GM18868 (cell line): ENCODE measurements around the gene SERGEF.

ENCODE experiments used
- ATAC-seq: cut with Tn5 transposase; IDR thresholded peaks from one replicate; pipeline ENCODE4 v1.9.1; 2021; ENCODE audit warnings: mild to moderate bottlenecking, moderate library complexity; ENCODE audit not compliant: unreplicated experiment

Gene SERGEF

DNA sequence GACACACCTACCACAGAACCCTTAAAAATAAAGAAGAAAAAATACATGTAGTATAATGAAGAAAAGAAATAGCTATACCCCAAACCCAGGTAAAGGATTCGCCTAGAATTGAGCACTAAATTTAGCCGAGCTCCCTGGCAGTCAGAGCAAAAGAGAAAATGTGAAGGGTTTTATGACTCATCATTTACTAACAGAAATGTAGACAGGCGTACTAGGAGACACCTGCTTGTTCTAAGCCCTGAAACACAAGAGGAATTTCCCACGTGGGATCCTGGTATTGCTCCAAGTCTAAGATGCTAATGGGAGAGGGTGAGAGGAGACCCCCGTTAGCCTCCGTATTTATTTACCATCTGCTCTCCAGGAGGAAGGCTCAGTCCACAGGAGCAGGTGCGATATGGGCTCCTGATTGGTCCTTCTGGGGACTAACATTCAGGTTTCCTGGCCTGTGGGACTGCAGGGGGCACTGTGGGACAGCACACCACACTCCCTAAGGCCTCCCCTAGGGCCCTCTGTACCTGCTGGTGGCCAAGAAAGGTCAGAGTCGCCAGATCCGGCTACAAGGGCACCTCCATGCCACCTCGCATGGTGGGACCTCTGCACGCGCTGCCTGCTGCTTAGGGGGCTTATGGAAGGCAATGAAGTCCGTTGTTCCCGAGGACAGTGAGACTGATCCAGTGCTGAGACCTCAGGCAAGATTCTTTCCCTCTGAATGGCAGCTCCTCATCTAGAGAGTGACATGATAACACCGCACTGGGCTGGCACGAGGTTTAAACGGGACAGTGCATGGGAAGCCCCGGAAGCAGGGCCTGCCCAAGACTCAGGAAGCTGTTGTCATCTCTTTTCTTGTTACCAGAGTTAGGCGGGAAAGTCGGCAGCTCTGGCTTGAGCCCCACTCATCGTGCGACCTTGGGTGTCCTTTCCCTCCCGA lies 252.5 kb downstream of the SERGEF start:
- peak; percentile 78 for ATAC-seq

DNA sequence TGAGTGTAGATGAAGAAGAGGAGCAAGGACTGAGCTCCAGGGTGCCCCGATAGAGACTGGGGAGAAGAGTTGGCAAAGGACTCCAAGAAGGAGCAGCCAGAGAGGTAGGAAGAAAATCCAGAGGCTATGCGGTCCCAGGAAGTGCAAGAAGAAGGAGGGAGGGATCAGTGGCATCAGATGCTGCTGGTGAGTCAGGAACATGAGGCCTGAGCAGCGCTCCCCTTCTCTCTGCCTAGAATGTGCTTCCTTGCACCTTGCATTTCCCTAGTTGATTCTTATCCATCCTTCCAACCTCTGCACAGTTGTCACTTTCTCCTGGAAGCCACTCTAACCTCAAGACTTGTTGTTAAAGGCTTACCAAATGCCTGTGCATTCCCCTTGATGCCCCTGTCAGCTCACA lies 257.0 kb downstream of the SERGEF start:
- no peak for ATAC-seq

DNA sequence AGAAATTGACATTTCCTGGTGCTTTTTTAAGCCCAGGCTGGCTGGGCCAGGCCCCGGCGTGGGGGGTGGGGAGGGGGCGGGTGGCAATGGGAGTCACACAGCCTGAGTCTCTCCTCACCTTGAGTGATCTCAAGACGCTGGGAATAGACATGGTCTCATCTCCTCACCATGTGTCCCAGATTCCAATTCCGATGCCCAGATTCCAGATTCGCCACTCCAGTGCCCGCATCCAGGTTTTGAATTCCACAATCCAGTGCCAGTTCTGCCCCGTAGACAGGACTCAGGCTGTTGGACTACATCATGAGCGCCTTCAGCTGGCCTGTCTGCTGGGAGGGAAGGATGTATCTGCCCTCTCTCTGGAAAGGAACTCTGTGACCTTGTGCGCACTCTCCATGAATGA lies 259.2 kb downstream of the SERGEF start:
- ATAC-seq = no peak

DNA sequence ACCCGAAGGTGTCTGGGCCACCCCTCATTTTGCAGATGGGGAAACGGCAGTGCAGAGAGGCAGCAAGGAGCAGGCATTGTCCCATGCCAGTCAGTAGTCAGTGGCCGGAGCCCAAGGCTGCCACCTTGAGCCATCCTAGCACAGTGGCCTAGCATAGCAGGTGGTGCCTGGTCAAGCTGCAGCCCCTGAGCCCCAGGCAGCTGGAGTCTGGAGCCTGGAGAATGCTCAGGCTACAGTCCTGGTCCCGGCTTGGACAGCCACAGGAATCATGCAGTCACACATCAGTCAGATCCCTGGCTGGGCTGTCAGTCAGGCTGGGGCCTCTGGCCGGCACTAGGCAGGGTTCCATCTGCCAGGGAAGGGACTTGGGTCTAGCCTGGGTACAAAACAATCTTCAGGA lies 259.7 kb downstream of the SERGEF start:
- ATAC-seq = no peak

DNA sequence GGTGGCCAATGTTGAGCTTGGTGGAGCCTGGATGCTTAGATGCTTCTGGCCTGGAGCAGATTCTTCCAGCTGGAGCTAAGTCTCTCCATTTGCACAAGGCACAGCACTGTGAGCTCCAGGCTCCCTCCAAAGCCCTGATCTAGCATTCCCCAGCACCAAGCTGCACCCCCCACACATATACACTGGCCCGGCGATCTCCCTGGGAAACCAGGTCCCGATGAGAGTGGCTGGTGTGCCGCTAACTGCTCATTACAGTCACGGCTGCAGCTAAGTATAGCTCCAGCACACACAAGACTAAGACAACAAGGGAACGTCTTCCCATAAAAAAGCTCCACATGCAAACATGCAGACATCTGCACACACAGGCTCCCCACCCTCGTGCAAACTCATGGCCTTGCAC lies 260.7 kb downstream of the SERGEF start:
- no peak for ATAC-seq

DNA sequence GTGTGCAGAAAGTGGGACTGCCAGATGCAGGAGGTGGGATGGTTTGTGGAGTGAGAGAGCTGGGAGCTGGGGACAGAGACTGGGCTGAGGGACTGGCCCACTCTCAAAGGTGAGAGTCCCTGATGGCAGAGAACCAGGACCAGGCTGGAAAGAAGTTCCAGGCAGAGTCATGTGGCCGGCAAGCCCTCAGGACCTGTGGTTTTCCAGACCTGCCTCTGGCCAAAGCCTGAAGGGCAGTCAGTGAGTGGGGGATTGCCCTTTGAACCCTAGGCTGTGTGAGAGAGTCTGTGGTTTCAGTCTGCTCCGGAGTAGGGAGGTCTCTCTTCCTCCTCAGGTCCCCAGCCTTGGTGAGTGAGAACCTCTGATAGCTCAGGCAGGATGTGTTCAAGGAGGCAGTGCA lies 261.3 kb downstream of the SERGEF start:
- no peak for ATAC-seq

DNA sequence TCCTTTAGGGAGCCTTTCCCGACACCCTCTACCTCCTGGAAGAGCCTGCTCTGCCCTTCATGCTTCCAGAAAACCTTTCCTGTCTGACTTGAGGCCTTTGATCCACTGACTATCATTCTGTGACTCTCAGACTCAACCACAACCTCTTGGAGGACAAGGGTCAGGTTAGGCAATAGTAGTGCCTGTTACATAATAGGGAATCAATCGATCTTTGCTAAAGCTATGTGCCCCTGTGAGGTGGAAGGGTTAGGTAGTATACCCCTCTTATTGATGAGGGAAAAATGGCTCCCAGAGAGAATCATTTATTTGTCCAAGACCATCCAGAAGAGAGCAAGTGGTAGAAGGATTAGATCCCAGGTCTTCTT lies 262.1 kb downstream of the SERGEF start:
- no peak for ATAC-seq

DNA sequence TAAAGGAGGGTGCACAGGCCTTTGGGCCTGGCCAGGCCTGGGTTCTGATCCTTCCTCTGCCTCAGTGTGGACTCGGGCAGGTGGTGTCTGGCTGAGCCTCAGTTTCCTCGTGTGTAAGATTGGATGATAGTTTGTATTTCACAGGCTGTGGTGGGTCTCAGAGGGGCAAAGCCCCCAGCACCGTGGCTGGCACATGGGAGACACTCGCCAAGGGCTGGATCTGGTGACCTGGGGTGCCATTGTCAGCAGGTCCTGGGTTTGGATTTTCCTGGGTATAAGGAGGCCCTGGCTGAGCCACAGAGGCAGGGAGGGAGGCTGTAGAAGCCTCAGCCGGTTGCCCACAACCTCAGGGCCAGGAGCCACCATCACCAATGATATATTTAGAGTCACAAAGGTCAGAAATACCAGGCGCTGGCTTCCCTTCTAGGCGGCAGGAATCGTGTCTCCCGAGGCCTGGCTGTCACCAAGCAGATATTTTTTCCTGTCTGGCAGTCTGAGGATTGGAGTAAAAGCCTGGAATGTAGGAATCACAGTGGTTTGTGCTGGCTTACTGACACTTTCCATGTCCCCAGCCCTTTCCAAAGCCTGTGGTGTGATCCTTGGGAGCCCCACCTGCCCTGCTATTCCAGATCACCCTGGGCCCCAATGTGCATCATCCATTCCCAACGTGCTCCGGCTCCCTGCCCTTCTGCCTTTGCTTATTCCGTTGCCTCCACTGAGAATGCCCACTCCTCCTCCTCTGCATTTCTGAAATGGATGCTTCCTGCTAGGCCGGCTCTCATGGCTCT lies 262.6 kb downstream of the SERGEF start:
- ATAC-seq = no peak

DNA sequence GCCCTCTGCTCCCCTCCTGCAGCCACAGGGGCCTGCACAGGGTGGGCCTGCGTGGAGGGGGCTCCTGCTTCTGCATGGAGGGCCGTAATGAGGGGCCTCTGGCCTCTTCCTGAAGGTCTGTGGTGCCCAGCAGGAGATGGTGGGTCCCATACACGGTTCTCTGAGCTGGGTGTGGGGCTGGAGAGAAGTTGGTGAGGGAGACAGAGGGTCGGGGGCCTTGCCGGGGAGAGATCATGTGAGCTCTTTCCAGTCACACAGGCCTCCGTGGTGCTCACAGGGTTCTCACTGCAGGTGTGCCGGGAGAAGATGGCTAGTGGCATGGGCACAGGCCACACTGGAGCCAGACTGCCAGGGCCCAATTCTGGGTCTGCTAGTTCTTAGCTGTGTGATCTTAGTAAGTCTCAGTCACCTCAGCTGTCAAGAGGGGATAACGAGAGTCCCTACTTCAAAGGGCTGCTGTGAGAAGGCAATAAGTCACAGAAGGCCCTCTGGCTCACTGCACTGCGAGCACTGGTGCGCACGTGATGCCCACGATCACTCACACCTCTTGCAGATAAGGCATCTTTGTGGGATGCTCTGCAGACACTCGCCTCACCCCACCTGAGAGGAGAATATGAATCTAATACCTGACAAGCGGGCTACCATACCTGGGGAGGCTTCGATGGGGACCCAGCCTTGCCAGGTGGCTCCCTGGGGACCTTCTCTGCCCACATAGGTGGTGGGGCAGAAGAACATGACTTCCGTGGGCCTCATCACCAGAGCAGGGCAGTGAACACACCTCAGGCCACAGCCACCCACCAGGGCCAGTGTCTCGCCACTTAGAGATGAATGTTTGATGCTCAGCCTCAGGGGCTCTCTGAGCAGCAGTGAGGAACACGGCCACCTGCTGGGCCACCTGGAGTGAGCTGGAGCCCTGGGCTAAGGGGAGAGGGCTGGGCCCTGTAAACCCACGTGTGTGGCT lies 263.8 kb downstream of the SERGEF start:
- no peak for ATAC-seq

DNA sequence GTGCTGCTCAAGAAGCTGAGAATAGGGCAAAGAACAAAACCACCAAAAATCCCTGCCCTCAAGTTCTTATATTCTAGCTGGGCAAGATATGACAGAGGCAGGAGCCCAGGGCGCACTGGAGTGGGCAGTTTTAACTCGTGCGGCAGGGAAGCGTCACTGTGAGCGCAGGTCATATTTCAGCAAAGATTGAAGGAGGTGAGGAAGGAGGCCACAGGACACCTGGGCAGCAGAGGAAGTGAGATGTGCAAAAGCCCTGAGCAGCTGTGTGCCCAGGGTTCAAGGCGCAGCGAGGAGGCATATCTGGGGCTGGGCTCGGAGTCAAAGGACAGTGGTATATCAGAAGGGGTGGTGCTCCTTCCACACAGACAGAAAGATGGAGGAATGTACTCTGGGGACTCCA lies 264.8 kb downstream of the SERGEF start:
- ATAC-seq = no peak

DNA sequence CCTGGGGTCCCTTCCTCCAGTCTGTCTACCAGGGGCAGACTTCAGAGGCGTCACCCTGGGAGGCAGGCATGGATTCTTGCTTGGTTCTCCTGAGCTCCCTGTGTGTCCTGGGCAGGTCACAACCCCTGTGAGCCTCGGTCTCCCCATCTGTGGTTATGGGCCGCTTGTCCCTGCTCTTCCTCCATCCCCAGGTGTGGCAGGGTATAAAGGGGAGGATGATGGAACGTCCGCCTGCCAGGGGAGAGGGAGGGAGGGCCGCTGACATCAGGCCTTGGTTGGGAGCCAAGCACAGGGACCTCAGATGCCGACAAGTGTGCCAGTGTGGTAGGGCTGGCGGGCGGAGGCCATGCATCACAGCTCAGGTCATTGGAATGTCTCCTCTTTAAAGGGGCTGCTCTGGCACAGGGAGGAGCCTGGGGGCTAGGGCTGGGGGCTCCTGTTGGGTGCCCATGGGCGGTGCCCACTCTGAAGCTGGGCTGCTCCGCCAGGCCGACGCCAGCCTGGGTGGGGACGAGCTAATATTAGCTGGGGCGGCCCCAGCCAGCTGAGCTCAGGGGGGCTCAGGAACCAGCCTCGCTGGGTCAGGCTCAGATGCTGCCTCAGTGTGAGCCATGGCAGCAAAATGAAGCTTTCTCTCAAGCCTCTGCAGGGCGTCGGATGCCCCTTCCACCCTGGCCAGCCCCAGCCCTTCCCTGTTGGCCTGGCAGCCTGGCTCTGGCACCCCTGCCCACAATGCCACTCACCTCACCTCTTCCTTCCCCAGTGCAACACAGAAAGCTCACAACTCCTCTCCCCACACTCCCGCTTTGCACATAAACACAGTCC lies 265.5 kb downstream of the SERGEF start:
- no peak for ATAC-seq

DNA sequence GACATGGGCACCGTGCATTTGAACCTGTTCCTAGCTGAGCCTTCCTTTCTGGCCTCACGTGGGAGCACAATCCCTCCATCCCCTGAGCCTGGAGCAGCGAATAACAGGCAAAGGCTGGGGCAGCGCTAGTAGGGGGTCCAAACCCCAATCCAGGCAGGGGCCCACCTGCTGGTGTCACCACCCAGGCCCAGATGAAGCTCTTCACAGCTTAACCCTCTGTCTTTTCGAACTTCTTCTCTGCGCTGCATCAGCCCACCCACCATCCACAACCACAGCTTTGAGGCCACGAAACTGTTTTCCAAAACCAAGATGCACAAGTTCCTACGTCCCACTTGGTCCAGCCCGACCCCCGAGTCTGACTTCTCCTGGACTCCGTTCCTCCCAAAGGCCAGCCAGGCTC lies 266.8 kb downstream of the SERGEF start:
- ATAC-seq = no peak

DNA sequence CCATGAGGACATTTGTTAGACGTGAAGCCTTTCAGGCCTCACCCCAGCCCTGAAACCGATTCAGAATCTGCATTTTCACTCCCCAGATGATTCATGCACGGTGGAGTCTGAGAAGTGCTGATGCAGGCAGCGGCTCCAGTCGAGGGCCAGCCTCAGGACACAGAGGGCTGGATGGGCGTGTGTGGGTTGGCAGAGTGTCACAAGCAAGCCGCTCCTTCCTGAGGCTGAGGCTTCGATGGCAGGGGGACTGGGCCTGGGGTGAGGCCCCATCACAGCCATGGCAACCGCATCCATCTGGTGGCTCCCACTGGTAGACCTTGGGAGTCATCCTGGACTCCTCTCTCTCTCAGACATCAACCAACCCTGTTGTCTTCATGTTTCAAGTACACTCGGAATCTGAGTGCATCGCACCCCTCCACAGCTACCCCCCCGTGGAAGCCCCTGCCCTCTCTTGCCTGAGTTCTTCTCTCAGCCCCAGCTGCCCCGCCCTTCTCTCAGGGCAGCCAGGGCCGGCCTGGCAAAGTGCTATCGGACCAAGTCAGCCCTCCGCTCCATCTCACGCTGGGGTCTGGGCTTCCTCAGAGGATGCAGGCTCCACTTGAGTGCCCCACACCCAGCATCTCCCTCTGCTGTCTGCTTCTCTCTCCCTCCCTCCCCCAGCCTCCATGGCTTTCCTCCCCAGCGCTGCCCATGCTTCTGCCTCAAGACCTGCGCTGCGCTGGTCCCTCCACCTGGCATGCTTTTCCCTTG lies 267.6 kb downstream of the SERGEF start:
- no peak for ATAC-seq

DNA sequence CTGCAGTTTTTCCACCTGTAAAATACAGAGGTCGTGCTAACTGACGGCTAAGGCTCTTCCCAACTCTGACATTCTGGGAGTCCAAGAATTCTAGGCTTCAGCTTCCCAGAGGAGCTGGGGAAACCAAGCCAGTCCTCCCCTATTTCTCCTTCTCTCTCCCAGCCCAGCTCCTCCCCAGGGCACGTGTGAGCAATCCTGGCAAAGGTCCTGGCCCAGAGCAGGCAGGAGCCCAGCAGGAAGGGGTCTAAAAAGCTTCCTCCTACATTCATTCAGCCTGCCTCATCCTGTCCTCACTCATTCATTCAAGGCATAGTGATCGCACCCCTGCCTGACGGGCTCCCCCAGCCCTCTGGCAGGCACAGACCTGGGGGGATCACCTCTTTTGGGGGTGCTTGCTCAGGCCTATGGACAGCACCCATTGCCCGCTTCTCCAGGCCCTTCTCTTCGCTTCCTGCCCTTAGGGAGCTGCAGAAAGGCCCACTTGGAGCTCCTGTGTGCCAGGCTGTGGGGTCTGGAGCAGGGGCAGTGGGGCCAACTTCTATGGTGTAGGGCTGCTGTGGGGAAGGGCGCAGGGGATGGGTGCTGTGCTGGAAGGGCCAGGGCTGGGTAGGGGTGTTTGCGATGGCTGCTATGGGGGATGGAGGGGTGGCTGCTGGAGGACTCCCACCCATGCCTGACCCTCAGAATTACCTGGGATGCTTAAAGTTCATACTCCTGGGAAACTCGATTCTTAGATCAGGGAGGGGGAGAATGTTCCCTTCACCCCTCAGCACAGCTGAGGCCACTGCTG lies 268.5 kb downstream of the SERGEF start:
- no peak for ATAC-seq

DNA sequence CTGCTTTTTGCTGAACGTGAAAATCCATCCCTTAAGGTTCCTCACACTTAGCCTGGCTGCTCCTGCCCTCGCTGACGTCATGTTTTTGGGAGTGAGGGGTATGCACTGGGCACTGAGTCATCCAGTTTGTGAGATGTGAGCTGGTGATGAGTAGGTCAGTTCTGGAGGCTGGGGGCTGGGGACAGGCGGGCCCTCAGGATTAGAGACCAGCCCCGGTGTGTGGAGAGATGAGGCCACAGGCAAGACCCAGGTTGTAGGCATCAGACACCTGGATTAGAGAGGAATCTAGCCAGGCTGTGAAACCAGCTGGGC lies 269.1 kb downstream of the SERGEF start:
- ATAC-seq = no peak

DNA sequence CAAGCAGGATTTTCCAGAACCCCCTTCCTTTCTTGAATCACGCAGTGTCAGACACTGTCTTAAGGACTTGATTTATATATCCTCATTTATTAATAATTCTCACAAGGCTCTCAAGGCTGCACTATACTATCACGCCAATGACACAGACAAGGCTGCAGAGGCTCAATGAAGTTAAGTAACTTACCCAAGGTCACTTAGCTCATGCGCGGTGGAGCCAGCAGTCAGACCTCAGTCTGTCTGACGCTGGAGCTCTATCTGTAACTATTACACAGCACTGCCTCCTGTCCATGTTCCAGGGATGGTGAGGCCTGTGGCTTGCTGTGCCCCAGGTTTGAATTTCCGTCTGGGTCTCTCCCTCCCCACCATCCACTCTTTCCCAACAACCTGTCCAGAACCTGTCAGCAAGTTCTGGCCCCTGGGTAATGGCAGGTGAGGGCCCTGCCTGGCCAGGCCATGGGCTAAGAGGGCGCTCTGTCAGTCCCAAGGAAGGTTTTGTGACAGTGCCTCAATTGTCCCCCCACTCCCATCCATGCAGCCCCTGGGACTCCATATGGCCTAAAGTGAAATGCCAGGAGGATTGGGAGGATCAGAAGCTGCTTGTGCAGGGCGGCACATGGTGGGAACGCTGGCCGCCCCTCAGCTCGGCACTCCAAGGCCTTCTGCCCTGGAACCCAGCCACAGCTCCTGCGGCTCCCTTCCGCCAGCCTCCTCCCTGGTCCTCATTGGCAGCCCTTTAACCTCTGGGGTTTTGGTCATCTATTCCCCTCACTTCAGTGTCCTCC lies 269.6 kb downstream of the SERGEF start:
- no peak for ATAC-seq

DNA sequence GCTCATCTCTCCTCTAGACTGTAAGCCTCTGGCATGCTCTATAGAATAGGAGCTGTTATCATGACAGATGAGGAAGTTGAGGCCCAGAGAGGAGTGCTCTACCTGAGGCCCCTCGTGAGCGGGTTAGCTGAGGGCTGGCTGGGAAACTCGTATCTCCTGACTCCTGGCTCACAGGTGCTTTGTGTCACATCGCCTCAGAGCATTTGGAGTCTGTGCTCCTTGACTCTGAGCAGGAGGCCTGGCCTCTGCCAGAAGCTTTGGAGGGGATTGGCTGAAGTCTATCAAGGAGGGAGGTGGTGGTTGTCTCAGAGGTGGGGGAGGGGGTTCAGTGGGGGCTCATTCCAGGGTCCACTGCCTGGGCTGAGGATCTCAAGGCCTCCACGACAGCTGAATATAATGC lies 270.8 kb downstream of the SERGEF start:
- ATAC-seq = no peak

DNA sequence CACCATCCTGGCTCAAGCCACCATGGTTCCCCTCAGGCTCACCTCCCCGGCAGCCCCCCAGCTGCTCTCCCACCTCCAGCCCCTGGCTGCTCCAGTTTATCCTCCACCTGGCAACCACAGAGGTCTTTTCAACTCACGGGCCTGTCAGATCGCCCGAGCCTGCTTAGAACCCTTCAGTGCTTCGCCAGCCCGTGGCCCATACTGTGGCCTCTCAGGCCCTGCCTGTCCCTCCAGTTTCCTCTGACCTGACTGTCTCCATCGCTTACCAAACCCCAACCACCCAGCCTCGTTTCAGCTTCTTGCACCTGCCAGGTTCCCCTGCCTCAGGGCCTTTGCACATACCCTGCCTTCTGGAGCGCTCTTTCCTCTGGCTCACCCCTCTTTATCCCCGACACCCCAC lies 271.4 kb downstream of the SERGEF start:
- ATAC-seq = no peak
